H9 (cell line): Measurements from ENCODE around the gene ANKRD52. TPM values are rescaled to one million over a fixed set of nuclear protein-coding genes. Genes with fewer than 3 reads are reported as not detected.
A peak's percentile ranks its signal among the peaks of the same experiment; 100 is the strongest.

Experiments used
- DNase-seq: peaks from one replicate; pipeline ENCODE4 v3.0.0-alpha.2; 2017
- H2AFZ ChIP-seq: one replicate; pipeline ENCODE4 v1.6.1; 2013; ENCODE audit warnings: mild to moderate bottlenecking, low read length, control low read depth, moderate library complexity
- H2AK5ac ChIP-seq: 2 replicates; pipeline ENCODE4 v1.6.1; 2013; ENCODE audit warnings: low read length, control low read depth, mixed read lengths; ENCODE audit not compliant: insufficient read length
- H2BK120ac ChIP-seq: one replicate; pipeline ENCODE4 v1.6.1; 2013; ENCODE audit warnings: low read depth, mild to moderate bottlenecking, low read length, control low read depth, inconsistent platforms; ENCODE audit not compliant: poor library complexity, severe bottlenecking
- H2BK12ac ChIP-seq: 2 replicates; pipeline ENCODE4 v1.6.1; 2013; ENCODE audit warnings: low read length, control low read depth, mixed read lengths, low read depth; ENCODE audit not compliant: insufficient read length
- H2BK15ac ChIP-seq: 2 replicates; pipeline ENCODE4 v1.6.1; 2013; ENCODE audit warnings: low read depth, low read length, control low read depth
- H2BK20ac ChIP-seq: one replicate; pipeline ENCODE4 v1.6.1; 2013; ENCODE audit warnings: low read depth, mild to moderate bottlenecking, low read length, control low read depth, inconsistent platforms; ENCODE audit not compliant: poor library complexity, severe bottlenecking
- H2BK5ac ChIP-seq: 2 replicates; pipeline ENCODE4 v1.6.1; 2013; ENCODE audit warnings: low read length, control low read depth, mixed read lengths; ENCODE audit not compliant: insufficient read length
- H3K14ac ChIP-seq: 2 replicates; pipeline ENCODE4 v1.6.1; 2013; ENCODE audit warnings: low read length, control low read depth; ENCODE audit not compliant: insufficient read depth
- H3K18ac ChIP-seq: 2 replicates; pipeline ENCODE4 v1.6.1; 2013; ENCODE audit warnings: low read depth, mild to moderate bottlenecking, mixed read lengths, low read length, control low read depth; ENCODE audit not compliant: insufficient read length
- H3K23ac ChIP-seq: 2 replicates; pipeline ENCODE4 v1.6.1; 2013; ENCODE audit warnings: low read length, control low read depth, mixed read lengths, low read depth; ENCODE audit not compliant: insufficient read length
- H3K23me2 ChIP-seq: 2 replicates; pipeline ENCODE4 v1.6.1; 2013; ENCODE audit warnings: low read depth, mild to moderate bottlenecking, mixed read lengths, low read length, control low read depth; ENCODE audit not compliant: insufficient read length, poor library complexity, severe bottlenecking
- H3K27ac ChIP-seq: 2 replicates; pipeline ENCODE4 v1.5.1; 2013; ENCODE audit warnings: low read length, control low read depth, mixed read lengths, low read depth; ENCODE audit not compliant: insufficient read length
- H3K27me3 ChIP-seq: 2 replicates; pipeline ENCODE4 v1.6.1; 2013; ENCODE audit warnings: low read length, control low read depth, inconsistent platforms; ENCODE audit not compliant: insufficient read depth
- H3K4ac ChIP-seq: 2 replicates; pipeline ENCODE4 v1.6.1; 2013; ENCODE audit warnings: low read depth, mild to moderate bottlenecking, control low read depth, inconsistent platforms, low read length, moderate library complexity
- H3K4me1 ChIP-seq: 2 replicates; pipeline ENCODE4 v1.6.1; 2013; ENCODE audit warnings: low read length, control low read depth, inconsistent platforms; ENCODE audit not compliant: insufficient read depth
- H3K4me2 ChIP-seq: 2 replicates; pipeline ENCODE4 v1.6.1; 2013; ENCODE audit warnings: low read length, control low read depth, mixed read lengths; ENCODE audit not compliant: insufficient read length, insufficient read depth
- H3K56ac ChIP-seq: 2 replicates; pipeline ENCODE4 v1.6.1; 2013; ENCODE audit warnings: low read depth, mild to moderate bottlenecking, mixed read lengths, low read length, control low read depth; ENCODE audit not compliant: insufficient read length
- H3K79me1 ChIP-seq: 2 replicates; pipeline ENCODE4 v1.6.1; 2013; ENCODE audit warnings: low read depth, mild to moderate bottlenecking, moderate library complexity, low read length, control low read depth, inconsistent platforms; ENCODE audit not compliant: insufficient read depth, poor library complexity, severe bottlenecking
- H3K79me2 ChIP-seq: 2 replicates; pipeline ENCODE4 v1.6.1; 2013; ENCODE audit warnings: low read length, control low read depth, inconsistent platforms; ENCODE audit not compliant: insufficient read depth
- H3K9ac ChIP-seq: 2 replicates; pipeline ENCODE4 v1.6.1; 2013; ENCODE audit warnings: low read length, control low read depth, mixed read lengths; ENCODE audit not compliant: insufficient read length; ENCODE audit errors: extremely low read depth
- H3K9me3 ChIP-seq: one replicate; pipeline ENCODE4 v1.6.1; 2013; ENCODE audit warnings: low read depth, low read length, inconsistent platforms; ENCODE audit not compliant: control insufficient read depth
- H3T11ph ChIP-seq: one replicate; pipeline ENCODE4 v1.6.1; 2013; ENCODE audit warnings: mild to moderate bottlenecking, low read length, control low read depth, inconsistent platforms
- H4K20me1 ChIP-seq: one replicate; pipeline ENCODE4 v1.6.1; 2013; ENCODE audit not compliant: control insufficient read depth, insufficient read length, insufficient read depth
- H4K5ac ChIP-seq: 2 replicates; pipeline ENCODE4 v1.6.1; 2013; ENCODE audit warnings: low read depth, mild to moderate bottlenecking, mixed read lengths, low read length, control low read depth; ENCODE audit not compliant: insufficient read length
- H4K8ac ChIP-seq: replicated peaks from 2 replicates; pipeline ENCODE4 v1.6.1; 2013; ENCODE audit warnings: low read length, control low read depth, mixed read lengths, low read depth; ENCODE audit not compliant: insufficient read length
- H4K91ac ChIP-seq: 2 replicates; pipeline ENCODE4 v1.6.1; 2013; ENCODE audit warnings: low read depth, mild to moderate bottlenecking, moderate library complexity, mixed read lengths, low read length, control low read depth; ENCODE audit not compliant: insufficient read length
- H3K27ac Mint-ChIP-seq, 3 experiments: 2 replicates in 2 of 3; 3 replicates in 1 of 3; pipeline ENCODE4 v1.8.0; 2020 to 2021; ENCODE audit warnings: mixed read lengths in 3 of 3, mild to moderate bottlenecking in 1 of 3, moderate library complexity in 1 of 3
- H3K27me3 Mint-ChIP-seq: 2 replicates; pipeline ENCODE4 v1.8.0; 2021; ENCODE audit warnings: low read depth, mild to moderate bottlenecking, moderate library complexity, mixed read lengths
- H3K36me3 Mint-ChIP-seq, 3 experiments: 2 replicates in 2 of 3; 3 replicates in 1 of 3; pipeline ENCODE4 v1.8.0; 2020 to 2021; ENCODE audit warnings: low read depth in 3 of 3, mixed read lengths in 3 of 3; ENCODE audit not compliant: insufficient read depth in 1 of 3
- H3K4me1 Mint-ChIP-seq, 2 experiments: 2 replicates each; pipeline ENCODE4 v1.8.0; 2020; ENCODE audit warnings: mixed read lengths in 2 of 2
- H3K4me3 Mint-ChIP-seq, 2 experiments: 2 replicates in 1 of 2; 3 replicates in 1 of 2; pipeline ENCODE4 v1.8.0; 2020 to 2021; ENCODE audit warnings: mild to moderate bottlenecking in 2 of 2, mixed read lengths in 2 of 2, moderate library complexity in 1 of 2
- H3K9me3 Mint-ChIP-seq, 2 experiments: 2 replicates in 1 of 2; 3 replicates in 1 of 2; pipeline ENCODE4 v1.8.0; 2020; ENCODE audit warnings: mild to moderate bottlenecking in 2 of 2, mixed read lengths in 2 of 2, moderate library complexity in 1 of 2
- CTCF ChIP-seq: fragments of 200-600 bp; sonication (generic); conservative IDR thresholded peaks from 3 replicates; pipeline ENCODE4 v1.8.0; 2021; ENCODE audit warnings: antibody characterized with exemption, mild to moderate bottlenecking
- WGBS: extraction: QIAGEN DNeasy Blood & Tissue Kit; methylation state at CpG from one replicate; pipeline ENCODE4 v1.1.7; 2013; ENCODE audit warnings: missing lambda C conversion rate, low lambda C conversion rate, mixed read lengths; ENCODE audit not compliant: insufficient read length; ENCODE audit errors: extremely low coverage; 5-methylcytosine and 5-hydroxymethylcytosine counted together
- total RNA-seq: library from RNA; stranded (reverse); gene quantifications from 2 replicates; pipeline ENCODE4 v1.2.1, GENCODE V29; 2021

The ANKRD52 gene
- total RNA-seq, 1 experiment from 2014 or later, result 33.4 TPM

- H3K9ac ChIP-seq, result peak overlapping the region; percentile 86
- H2BK20ac ChIP-seq, result no peak overlapping the region
- H2BK15ac ChIP-seq, result no peak overlapping the region
- H3K18ac ChIP-seq, result peak overlapping the region; percentile 93
- no peak overlapping the region for H3K23ac ChIP-seq
- H2AK5ac ChIP-seq, result no peak overlapping the region
- peaks cover 8% of the 10 kb centered on the region for H3K4me1 ChIP-seq
- no peak overlapping the region for H4K5ac ChIP-seq
- no peak overlapping the region for H4K8ac ChIP-seq
- peak overlapping the region; percentile 74 for H2BK120ac ChIP-seq
- H3K9me3 ChIP-seq, result no peaks in the 10 kb centered on the region
- Mint-ChIP-seq H3K9me3 (0 out of 5 replicates have a peak, but pooled peaks cover 0 to 3% of the 10 kb centered on the region in 2 experiments), H3K4me1 (peaks cover 24 to 27% of the 10 kb centered on the region in 2 experiments), H3K4me3 (peak overlapping the region; percentile 94 to 98), H3K27ac (peak overlapping the region; percentile 97 to 99 (median 99)), H3K36me3 (peaks cover 27 to 43% (median 38%) of the 10 kb centered on the region in 3 experiments; a peak in 6 of 7 replicates), H3K27me3 (peaks cover 3% of the 10 kb centered on the region; the same call in 1 of the 2 replicates)
- no peaks in the 10 kb centered on the region for H4K20me1 ChIP-seq
- peak overlapping the region; percentile 48 for H3K27ac ChIP-seq
- H2BK5ac ChIP-seq, result no peak overlapping the region
- WGBS, result no CpG with 5 or more reads among the region's 42 CpGs
- H3K27me3 ChIP-seq, result no peaks in the 10 kb centered on the region
- peaks cover 8% of the 10 kb centered on the region; the same call in 1 of the 2 replicates for H3K79me2 ChIP-seq
- H4K91ac ChIP-seq, result no peak overlapping the region
- H2AFZ ChIP-seq, result peak overlapping the region; percentile 88
- H3K4ac ChIP-seq, result no peak overlapping the region
- peak overlapping the region; percentile 95; the same call in 1 of the 2 replicates for H3K14ac ChIP-seq
- peaks cover 12% of the 10 kb centered on the region for H3K23me2 ChIP-seq
- TF ChIP-seq CTCF, result no peak; the same call in 1 of the 3 replicates
- DNase-seq, result peak; percentile 96
- H3K4me2 ChIP-seq, result peak overlapping the region; percentile 86
- no peak overlapping the region for H3T11ph ChIP-seq
- peaks cover 6% of the 10 kb centered on the region for H3K79me1 ChIP-seq
- H2BK12ac ChIP-seq, result peak overlapping the region; percentile 31
- H3K56ac ChIP-seq, result no peak overlapping the region
Observed at GRCh38 chr12:56189918-56190694, 68.1 kb downstream of the ANKRD52 start.
